ENCODE data around the gene RASL12.
"Not testable (repeated sequence)": the region's sequence is repeated elsewhere in the genome, so short reads cannot be mapped to it uniquely, and the experiment has no call there.

RASL12 gene

GRCh38 chr15:65096481-65097385 is 28.9 kb upstream of the RASL12 start:
- CTCF ChIA-PET = interaction anchor here (0.7 kb wide), 1 partner anchor 112 kb away, joined by 3 read pairs; no protein-coding TSS in a partner anchor
- H3K36me3 Mint-ChIP-seq = peaks cover 8% of the 10 kb centered on the region

GRCh38 chr15:65095747-65096104 is 27.9 kb upstream of the RASL12 start:
- CTCF ChIA-PET = interaction anchor here (1.1 kb wide), 1 partner anchor 9 kb away, joined by 4 read pairs; no protein-coding TSS in a partner anchor
- Mint-ChIP-seq H3K9me3 (no peaks in the 10 kb centered on the region), H3K36me3 (peaks cover 3% of the 10 kb centered on the region), H3K4me3 (no peak overlapping the region), H3K27ac (no peak overlapping the region), H3K27me3 (no peaks in the 10 kb centered on the region), H3K4me1 (no peaks in the 10 kb centered on the region)
- no peak for DNase-seq

More at GRCh38 chr15:65096481-65097385, 28.9 kb upstream of the RASL12 start:
- DNase-seq = no peak
- H3K4me3 Mint-ChIP-seq = no peak overlapping the region
- no peaks in the 10 kb centered on the region for H3K4me1 Mint-ChIP-seq
- H3K9me3 Mint-ChIP-seq = no peaks in the 10 kb centered on the region
- no peaks in the 10 kb centered on the region for H3K27me3 Mint-ChIP-seq
- no peak overlapping the region for H3K27ac Mint-ChIP-seq

- Mint-ChIP-seq H3K4me1 (no peaks in the 10 kb centered on the region), H3K4me3 (no peak overlapping the region), H3K27me3 (no peaks in the 10 kb centered on the region), H3K36me3 (peaks cover 3% of the 10 kb centered on the region), H3K27ac (no peak overlapping the region), H3K9me3 (no peaks in the 10 kb centered on the region)
- CTCF ChIA-PET = interaction anchor here (1.1 kb wide), 1 partner anchor 8 kb away, joined by 4 read pairs; no protein-coding TSS in a partner anchor
- DNase-seq = no peak
Observed at GRCh38 chr15:65095011-65095746, 27.4 kb upstream of the RASL12 start.

GRCh38 chr15:65094294-65094995 is 26.7 kb upstream of the RASL12 start:
- Mint-ChIP-seq H3K27ac (no peak overlapping the region), H3K4me1 (no peaks in the 10 kb centered on the region), H3K4me3 (no peak overlapping the region), H3K9me3 (no peaks in the 10 kb centered on the region), H3K27me3 (no peaks in the 10 kb centered on the region), H3K36me3 (peaks cover 3% of the 10 kb centered on the region)
- CTCF ChIA-PET = no interaction called here
- no peak for DNase-seq

- DNase-seq, H3K9me3 Mint-ChIP-seq, H3K4me3 Mint-ChIP-seq, H3K27me3 Mint-ChIP-seq, H3K36me3 Mint-ChIP-seq, H3K4me1 Mint-ChIP-seq, CTCF ChIA-PET, H3K27ac Mint-ChIP-seq: not testable (repeated sequence)
Observed at GRCh38 chr15:65093793-65094170, 26.0 kb upstream of the RASL12 start.

GRCh38 chr15:65092911-65093792 is 25.4 kb upstream of the RASL12 start:
- H3K4me1 Mint-ChIP-seq = no peaks in the 10 kb centered on the region
- H3K36me3 Mint-ChIP-seq = no peaks in the 10 kb centered on the region
- H3K27ac Mint-ChIP-seq = no peak overlapping the region
- CTCF ChIA-PET = no interaction called here
- H3K27me3 Mint-ChIP-seq = no peaks in the 10 kb centered on the region
- no peak overlapping the region for H3K4me3 Mint-ChIP-seq
- no peak for DNase-seq
- H3K9me3 Mint-ChIP-seq = no peaks in the 10 kb centered on the region

- H3K36me3 Mint-ChIP-seq = no peaks in the 10 kb centered on the region
- H3K27ac Mint-ChIP-seq = no peak overlapping the region
- H3K9me3 Mint-ChIP-seq = no peaks in the 10 kb centered on the region
- CTCF ChIA-PET = no interaction called here
- H3K4me1 Mint-ChIP-seq = no peaks in the 10 kb centered on the region
- peaks cover 2% of the 10 kb centered on the region for H3K27me3 Mint-ChIP-seq
- H3K4me3 Mint-ChIP-seq = no peak overlapping the region
- no peak for DNase-seq
Observed at GRCh38 chr15:65091946-65092770, 24.4 kb upstream of the RASL12 start.

- H3K27ac Mint-ChIP-seq = no peak overlapping the region
- no peak for DNase-seq
- no peaks in the 10 kb centered on the region for H3K36me3 Mint-ChIP-seq
- no peaks in the 10 kb centered on the region for H3K4me1 Mint-ChIP-seq
- no peak overlapping the region for H3K4me3 Mint-ChIP-seq
- CTCF ChIA-PET = interaction anchor here (1.0 kb wide), 1 partner anchor 11 kb away, joined by 3 read pairs; no protein-coding TSS in a partner anchor
- peaks cover 24% of the 10 kb centered on the region for H3K27me3 Mint-ChIP-seq
- H3K9me3 Mint-ChIP-seq = no peaks in the 10 kb centered on the region
Observed at GRCh38 chr15:65089206-65089824, 21.5 kb upstream of the RASL12 start.

- no peaks in the 10 kb centered on the region for H3K9me3 Mint-ChIP-seq
- no peak overlapping the region for H3K27ac Mint-ChIP-seq
- no peaks in the 10 kb centered on the region for H3K4me1 Mint-ChIP-seq
- H3K4me3 Mint-ChIP-seq = no peak overlapping the region
- peaks cover 31% of the 10 kb centered on the region for H3K27me3 Mint-ChIP-seq
- CTCF ChIA-PET = interaction anchor here (1.2 kb wide), 1 partner anchor 360 kb away, joined by 3 read pairs; no protein-coding TSS in a partner anchor
- H3K36me3 Mint-ChIP-seq = no peaks in the 10 kb centered on the region
- no peak for DNase-seq
Observed at GRCh38 chr15:65088643-65089021, 20.8 kb upstream of the RASL12 start.

- no peaks in the 10 kb centered on the region for H3K36me3 Mint-ChIP-seq
- no peaks in the 10 kb centered on the region for H3K9me3 Mint-ChIP-seq
- peaks cover 1% of the 10 kb centered on the region for H3K4me1 Mint-ChIP-seq
- no peak overlapping the region for H3K27ac Mint-ChIP-seq
- no peak overlapping the region for H3K4me3 Mint-ChIP-seq
- no peak for DNase-seq
- peaks cover 37% of the 10 kb centered on the region for H3K27me3 Mint-ChIP-seq
- CTCF ChIA-PET = interaction anchor here (1.2 to 1.9 kb wide), 2 partner anchors 54 to 360 kb away, joined by 3 to 7 read pairs; no protein-coding TSS in a partner anchor
Observed at GRCh38 chr15:65087873-65088642, 20.3 kb upstream of the RASL12 start.

GRCh38 chr15:65087411-65087810 is 19.6 kb upstream of the RASL12 start:
- no peak for DNase-seq
- H3K27ac Mint-ChIP-seq = no peak overlapping the region
- H3K36me3 Mint-ChIP-seq = no peaks in the 10 kb centered on the region
- H3K4me3 Mint-ChIP-seq = no peak overlapping the region
- peaks cover 44% of the 10 kb centered on the region for H3K27me3 Mint-ChIP-seq
- CTCF ChIA-PET = interaction anchor here (1.2 to 1.9 kb wide), 5 partner anchors 8 to 359 kb away, joined by 3 to 7 read pairs (median 4); no protein-coding TSS in a partner anchor
- H3K9me3 Mint-ChIP-seq = no peaks in the 10 kb centered on the region
- H3K4me1 Mint-ChIP-seq = peaks cover 8% of the 10 kb centered on the region

GRCh38 chr15:65086680-65087111 is 18.9 kb upstream of the RASL12 start:
- H3K9me3 Mint-ChIP-seq = no peaks in the 10 kb centered on the region
- CTCF ChIA-PET = interaction anchor here (0.5 to 1.9 kb wide), 7 partner anchors 9 to 552 kb away, joined by 3 to 7 read pairs (median 4); no protein-coding TSS in a partner anchor
- H3K4me3 Mint-ChIP-seq = no peak overlapping the region
- H3K36me3 Mint-ChIP-seq = no peaks in the 10 kb centered on the region
- peaks cover 51% of the 10 kb centered on the region for H3K27me3 Mint-ChIP-seq
- no peak for DNase-seq
- peaks cover 11% of the 10 kb centered on the region for H3K4me1 Mint-ChIP-seq
- no peak overlapping the region for H3K27ac Mint-ChIP-seq
